Right forelimb (tissue), 1 donor: Measurements from ENCODE around the gene APOA4.
"Not testable (repeated sequence)": the region's sequence is repeated elsewhere in the genome, so short reads cannot be mapped to it uniquely, and the experiment has no call there.

Experiments used
- DNase-seq: peaks from one replicate; pipeline ENCODE4 v3.0.0-alpha.2; 2018

The APOA4 gene

DNA sequence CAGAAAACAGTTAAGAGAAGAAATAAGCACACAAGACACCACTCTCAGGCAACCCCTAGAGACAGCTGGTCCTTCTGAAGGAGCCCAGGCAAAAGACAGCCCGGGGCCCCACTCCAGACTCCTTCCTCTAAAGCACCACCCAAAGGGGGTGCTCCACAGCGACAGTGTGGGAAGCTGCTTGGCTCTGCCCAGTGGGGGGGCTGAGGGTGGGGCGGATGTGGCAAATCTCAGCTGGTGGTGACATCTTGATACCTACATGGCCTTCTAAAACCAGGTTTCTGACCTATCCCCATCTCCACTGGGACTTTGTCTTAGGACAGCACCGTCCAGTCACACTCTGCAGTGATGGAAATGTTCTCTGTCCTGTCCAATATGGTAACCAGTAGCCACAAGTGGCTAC lies 24.5 kb upstream of the APOA4 start:
- no peak for DNase-seq

DNA sequence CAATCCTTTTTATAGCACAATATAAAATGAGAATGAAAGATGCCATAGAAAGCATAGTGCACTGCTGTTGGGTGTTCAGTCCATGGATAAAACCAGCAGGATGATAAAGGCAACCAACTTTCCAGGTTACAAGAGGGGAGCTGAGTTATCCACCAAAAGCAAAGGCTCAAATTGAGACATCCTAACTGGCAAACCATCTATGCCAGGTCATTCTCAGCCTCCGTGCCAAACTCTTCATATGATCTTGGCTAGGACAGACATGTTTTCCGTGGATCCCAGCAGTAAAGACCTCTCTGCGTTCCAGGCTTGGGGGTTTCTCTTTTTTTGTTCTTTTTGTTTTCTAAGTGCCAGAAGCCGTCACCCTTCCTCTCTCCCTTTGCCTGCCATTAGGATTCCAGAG lies 21.6 kb upstream of the APOA4 start:
- DNase-seq: no peak

DNA sequence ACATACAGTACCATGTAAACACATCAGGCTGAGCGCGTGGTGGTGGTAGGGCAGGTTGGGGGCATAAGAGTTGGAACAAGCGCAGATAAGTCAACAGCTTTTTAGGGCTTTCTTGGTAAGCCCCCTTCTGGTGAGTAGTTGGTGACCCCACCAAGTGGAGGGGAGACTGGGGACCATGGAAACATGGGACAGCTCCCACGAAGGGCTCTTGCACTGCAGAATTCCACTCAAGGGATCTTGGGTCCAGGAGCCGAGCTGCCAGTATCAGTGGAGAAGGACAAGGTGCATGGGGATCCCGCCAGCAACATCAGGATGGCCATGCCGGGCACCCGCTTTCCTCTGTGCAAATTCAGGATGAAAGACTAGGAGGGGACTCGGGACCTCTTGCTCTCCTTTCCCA lies 20.6 kb upstream of the APOA4 start:
- DNase-seq: no peak

DNA sequence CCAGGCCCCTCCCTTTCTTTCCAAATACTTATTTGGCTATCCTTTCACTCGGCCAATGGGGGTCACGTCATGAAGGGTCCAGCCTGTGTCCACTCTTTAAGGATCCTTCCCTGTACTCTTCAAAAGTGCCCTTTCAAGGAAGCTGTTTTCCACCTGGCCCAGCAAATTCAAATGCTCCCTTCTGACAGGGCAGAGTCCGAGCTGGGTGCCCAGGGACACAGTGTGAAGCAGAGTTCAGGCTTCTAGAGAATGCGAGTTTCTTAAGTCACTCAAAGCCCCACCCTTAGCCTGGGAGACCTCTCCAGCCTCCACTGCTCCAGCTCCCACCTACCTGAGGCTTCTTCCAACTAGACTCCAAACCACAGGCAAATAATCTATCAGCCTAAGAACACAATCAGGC lies 19.8 kb upstream of the APOA4 start:
- no peak for DNase-seq

DNA sequence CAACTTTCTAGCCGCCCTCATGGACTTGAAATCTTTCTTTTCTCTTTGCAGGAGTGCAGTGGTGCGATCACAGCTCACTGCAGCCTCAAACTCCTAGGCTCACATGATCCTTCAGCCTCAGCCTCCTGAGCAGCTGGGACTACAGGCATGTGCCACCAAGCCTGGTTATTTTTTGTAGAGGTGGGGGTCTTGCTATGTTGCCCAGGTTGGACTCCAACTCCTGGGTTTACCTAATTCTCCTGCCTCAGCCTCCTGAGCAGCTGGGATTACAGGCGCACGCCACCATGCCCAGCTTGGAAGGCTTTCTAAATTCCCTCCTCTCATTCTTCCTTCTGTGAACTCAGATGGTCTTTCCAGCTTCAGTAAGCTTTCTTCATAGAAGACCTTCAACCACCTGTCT lies 19.0 kb upstream of the APOA4 start:
- DNase-seq: no peak

DNA sequence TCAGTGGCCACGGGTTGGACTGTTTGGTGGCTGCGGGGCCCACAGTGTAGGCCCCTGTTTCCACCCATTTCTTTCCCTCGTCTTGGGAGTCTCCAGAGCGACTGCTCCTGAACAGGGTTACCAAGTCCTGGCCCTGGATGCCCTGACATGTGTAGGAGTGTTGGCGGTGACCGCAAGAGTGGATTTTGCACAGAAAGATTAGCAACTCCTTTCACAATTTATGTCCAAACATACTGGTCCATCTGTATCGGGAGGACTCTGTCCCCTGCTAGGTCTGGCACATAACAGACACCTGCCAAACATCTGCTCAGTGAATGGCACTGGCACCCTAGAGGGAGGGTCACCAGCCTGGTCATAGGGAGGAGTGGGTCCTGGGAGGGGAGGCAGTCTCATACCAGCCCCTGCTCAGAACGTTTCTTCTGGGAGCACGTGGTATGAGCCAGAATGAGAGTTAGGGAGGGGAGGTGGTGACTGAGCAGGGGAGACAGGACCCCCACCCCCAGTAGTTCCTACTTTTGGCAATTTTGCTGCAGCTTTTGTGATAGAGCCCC lies 17.7 kb upstream of the APOA4 start:
- DNase-seq: no peak

DNA sequence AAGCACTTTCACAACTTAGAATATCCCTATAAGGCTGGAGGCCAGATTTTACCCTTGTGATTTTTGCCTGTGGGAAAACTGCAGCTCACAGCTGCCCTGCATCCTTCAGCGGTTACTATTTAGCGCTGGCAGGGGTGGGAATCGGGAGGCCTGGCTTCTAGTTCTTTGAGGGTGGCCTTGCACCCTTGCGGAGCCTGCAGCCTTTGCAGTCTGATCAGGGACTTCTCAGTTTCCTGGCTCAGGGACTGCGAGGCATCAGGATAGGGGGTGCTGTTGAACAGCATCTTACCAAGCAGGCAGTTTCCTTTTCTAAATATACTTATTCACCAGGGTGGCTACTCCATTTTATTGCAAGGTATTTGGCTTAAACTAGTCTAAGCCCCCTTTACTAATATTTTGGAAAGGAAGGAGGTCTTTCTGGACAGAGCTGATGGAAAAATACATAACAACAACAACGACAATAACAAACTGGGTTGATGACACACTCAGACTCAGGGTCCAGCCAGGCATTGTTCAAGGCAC lies 17.2 kb upstream of the APOA4 start:
- no peak for DNase-seq

DNA sequence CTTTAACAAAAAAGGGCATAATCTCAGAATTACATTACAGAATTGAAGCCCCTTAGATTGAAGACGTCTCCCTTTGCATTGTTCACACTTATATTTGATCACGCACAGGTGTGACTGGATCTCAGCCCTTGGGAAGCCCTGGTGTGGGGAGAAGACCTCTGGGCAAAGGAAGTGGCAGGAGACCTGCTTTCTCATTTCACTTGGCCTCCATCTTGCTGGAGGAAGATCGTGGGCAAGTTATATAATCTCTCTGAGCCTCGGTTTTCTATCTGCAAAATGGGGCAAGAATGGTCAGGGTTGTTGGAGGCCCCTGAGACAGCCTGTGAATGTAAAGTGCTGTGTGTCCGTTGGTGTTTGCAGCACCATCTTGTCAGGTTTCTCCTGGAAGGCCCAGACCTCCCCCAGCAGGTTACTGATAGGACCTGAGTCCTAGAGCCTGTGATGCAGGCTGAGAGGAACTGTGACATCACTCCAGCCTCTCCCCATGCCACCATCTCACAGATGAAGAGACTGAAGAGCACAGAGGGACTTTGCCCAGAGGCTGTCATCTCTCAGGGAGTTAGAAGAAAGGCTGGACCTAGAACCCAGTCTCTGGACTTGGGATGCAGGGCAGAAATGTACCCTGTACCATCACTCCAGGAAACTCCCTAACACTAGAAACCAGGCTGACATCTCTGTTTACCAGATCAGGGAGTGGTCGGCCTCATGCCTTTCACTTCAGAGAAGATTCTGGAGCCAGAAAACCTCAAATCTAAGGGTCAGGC lies 15.4 kb upstream of the APOA4 start:
- no peak for DNase-seq

DNA sequence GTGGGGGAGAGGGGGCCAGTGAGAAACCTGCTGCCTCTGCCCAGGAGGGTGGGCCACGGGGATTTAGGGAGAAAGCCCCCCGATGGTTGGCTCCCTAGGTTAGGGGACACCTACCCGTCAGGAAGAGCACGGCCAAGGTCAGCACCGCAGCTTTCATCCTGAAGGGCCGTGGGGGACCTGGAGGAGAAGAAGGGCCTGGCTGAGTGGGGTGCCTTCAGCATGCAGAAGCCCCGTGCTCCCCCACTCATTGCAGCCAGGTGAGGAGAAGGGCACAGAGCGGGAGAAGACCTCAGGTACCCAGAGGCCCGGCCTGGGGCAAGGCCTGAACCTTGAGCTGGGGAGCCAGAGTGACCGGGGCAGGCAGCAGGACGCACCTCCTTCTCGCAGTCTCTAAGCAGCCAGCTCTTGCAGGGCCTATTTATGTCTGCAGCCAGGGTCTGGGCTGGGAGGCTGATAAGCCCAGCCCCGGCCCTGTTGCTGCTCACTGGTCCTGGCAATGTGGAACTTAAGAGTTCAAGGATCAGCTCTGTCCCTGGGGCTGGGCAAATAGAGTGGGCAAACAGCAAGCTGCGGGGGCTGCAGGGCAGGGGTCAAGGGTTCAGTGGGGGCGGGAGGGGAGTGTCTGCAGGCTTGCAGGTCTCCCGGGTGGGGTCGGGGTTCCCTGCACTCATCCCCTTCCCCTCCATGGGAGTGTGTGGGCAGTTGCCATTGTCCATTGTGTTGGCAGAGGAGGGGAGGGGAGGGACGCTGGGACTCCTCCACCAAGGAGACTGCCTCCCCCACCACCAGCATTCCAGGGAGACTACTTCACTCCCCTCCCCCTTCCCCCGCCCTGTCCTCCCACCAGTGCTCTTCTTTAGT lies 14.4 kb upstream of the APOA4 start, which contains the start of gene APOA1:
TSS of gene APOA1 (minus strand) at position 392 of the 861 bp plus-strand sequence. CDS start at position 157, 235 bp downstream.
- no peak for DNase-seq

DNA sequence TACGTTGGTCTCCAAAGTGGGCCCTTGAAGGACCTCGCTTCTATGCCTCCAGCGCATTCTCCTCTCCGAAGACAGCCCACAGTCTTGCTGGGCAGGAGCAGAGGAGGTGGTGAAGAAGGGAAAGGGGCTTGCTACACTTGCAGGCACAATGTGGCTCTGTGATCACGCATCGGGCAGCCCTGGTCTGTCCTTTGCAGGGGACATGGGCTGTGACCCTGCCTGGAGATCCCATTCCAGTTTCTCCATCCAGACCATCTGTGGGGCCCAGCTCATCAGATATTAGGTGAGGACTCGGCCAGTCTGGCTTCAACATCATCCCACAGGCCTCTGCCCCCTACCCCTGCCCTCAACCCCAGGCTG lies 13.5 kb upstream of the APOA4 start:
- no peak for DNase-seq

DNA sequence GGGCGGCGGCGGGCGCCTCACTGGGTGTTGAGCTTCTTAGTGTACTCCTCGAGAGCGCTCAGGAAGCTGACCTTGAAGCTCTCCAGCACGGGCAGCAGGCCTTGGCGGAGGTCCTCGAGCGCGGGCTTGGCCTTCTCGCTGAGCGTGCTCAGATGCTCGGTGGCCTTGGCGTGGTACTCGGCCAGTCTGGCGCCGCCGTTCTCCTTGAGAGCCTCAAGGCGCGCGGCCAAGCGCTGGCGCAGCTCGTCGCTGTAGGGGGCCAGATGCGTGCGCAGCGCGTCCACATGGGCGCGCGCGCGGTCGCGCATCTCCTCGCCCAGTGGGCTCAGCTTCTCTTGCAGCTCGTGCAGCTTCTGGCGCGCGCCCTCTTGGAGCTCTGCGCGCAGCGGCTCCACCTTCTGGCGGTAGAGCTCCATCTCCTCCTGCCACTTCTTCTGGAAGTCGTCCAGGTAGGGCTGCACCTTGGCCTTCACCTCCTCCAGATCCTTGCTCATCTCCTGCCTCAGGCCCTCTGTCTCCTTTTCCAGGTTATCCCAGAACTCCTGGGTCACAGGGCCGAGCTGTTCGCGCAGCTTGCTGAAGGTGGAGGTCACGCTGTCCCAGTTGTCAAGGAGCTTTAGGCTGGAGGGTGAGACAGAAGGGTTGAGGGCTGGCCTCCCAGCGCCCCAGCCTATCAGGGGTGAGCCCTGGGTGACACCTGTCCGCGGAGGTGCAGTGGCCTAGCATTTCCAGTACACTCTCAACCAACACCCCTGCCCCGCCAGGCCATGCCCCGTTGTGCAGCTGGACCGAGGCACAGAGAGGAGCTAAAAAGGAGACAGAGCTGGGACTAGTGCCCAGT lies 12.9 kb upstream of the APOA4 start:
- DNase-seq: peak; percentile 89

DNA sequence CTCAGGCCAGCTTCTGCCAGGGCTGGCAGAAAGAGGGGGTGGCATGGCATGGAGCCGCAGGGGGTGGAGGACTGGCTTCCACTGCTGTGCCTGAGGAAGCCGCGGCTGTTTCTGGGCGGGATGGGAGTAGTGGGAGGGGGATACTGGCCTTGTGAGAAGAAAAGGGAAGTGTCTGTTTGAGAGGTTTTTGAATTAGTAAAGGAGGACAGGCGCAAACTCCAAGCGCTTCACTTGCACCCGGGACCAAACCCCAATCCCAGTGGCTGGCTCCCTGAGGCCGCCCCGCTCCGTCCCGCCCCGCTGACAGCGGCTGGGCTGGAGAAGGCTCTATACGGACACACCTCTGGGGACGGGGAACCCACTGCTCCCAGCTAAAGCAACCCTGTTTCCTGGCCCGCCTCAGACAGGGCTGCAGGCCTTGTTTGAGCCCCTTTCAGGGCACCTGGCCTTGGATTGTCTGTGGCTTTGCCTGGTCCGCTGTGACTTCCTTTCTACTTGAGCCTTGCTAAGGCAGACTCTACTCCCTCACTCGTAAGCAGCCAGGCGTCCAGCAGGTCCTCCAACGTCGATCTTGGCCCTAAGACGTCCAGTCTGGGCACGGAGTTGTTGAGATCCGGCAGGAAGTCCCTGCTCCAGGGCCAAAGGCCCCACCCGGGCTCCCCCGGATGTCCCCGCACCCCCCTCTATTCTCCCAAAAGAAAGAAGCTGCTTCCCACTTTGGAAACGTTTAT lies 12.1 kb upstream of the APOA4 start:
- DNase-seq: peak; percentile 55

DNA sequence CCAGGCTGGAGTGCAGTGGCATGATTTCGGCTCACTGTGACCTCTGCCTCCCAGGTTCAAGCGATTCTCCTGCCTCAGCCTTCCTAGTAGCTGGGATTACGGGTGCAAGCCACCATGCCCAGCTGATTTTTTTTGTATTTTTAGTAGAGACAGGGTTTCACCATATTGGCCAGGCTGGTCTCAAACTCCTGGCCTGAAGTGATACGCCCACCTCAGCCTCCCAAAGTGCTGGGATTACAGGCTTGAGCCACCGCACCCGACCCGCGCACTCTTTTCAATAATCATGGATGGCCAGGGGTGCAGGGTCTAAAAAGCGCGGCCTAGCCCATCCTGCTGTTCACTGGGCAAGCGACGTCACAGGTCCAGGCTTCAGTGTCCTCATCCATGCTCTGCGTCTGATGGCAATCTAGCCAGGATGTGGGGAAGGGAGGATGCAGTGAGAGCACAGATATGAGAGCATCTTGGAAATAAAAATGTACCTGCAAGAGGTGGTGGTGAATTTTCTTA lies 11.5 kb upstream of the APOA4 start:
- not testable (repeated sequence) for DNase-seq

DNA sequence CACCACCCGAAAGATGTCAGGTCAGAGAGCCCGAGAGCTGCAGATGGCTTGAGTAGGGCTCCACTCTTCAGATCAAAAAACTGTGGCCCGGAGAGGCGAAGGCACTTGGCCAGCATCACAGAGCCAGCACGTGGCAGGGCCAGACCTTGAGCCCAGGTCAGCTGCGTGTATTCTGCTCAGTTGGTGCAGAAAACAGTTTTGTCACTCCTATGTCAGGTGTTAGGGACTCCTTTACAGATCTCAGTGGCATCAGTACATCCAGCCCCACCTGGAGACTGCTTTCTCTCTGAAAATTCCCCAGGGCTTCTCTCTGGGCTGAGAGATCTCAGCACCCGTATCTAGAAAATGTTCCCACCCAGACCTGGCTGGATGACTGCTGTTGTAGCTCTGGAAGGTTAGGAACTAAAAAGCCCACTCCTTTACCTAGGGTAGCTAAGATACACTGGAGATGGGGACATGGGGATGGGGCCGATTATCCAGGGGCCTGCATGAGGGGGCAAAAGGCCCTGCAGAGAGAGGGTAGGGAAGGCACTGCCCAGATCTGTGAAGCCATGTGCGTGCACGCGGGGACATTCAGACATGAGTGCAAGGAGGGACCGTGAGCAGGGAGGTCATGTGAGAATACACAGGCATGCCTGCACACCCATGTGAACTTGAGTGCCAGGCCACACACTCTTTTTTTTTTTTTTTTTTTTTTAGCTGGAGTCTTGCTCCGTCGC lies 10.9 kb upstream of the APOA4 start:
- no peak for DNase-seq

DNA sequence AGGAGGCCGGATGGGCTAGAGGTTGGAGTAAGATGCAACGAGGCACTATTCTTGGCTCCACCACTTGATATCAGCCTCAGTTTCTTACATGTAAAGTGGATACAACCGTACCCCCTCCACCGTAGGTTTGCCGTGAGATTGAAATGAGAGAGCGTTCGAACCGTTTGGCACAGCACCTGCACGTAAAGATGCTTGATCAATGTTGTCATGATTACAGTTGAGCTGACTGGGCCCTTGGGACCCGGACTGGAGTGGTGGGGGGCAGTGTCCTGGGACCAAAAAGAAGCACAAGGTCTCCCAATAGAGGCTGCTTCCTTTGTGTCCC lies 10.3 kb upstream of the APOA4 start:
- no peak for DNase-seq

DNA sequence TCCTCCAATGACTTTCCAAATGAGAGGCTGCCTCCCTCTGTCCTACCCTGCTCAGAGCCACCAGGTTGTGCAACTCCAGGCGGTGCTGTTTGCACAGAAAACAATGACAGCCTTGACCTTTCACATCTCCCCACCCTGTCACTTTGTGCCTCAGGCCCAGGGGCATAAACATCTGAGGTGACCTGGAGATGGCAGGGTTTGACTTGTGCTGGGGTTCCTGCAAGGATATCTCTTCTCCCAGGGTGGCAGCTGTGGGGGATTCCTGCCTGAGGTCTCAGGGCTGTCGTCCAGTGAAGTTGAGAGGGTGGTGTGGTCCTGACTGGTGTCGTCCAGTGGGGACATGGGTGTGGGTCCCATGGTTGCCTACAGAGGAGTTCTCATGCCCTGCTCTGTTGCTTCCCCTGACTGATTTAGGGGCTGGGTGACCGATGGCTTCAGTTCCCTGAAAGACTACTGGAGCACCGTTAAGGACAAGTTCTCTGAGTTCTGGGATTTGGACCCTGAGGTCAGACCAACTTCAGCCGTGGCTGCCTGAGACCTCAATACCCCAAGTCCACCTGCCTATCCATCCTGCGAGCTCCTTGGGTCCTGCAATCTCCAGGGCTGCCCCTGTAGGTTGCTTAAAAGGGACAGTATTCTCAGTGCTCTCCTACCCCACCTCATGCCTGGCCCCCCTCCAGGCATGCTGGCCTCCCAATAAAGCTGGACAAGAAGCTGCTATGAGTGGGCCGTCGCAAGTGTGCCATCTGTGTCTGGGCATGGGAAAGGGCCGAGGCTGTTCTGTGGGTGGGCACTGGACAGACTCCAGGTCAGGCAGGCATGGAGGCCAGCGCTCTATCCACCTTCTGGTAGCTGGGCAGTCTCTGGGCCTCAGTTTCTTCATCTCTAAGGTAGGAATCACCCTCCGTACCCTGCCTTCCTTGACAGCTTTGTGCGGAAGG lies 9.5 kb upstream of the APOA4 start:
- DNase-seq: no peak

DNA sequence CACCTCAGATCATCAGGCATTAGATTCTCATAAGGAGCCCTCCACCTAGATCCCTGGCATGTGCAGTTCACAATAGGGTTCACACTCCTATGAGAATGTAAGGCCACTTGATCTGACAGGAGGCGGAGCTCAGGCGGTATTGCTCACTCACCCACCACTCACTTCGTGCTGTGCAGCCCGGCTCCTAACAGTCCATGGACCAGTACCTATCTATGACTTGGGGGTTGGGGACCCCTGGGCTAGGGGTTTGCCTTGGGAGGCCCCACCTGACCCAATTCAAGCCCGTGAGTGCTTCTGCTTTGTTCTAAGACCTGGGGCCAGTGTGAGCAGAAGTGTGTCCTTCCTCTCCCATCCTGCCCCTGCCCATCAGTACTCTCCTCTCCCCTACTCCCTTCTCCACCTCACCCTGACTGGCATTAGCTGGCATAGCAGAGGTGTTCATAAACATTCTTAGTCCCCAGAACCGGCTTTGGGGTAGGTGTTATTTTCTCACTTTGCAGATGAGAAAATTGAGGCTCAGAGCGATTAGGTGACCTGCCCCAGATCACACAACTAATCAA lies 8.8 kb upstream of the APOA4 start:
- DNase-seq: no peak

DNA sequence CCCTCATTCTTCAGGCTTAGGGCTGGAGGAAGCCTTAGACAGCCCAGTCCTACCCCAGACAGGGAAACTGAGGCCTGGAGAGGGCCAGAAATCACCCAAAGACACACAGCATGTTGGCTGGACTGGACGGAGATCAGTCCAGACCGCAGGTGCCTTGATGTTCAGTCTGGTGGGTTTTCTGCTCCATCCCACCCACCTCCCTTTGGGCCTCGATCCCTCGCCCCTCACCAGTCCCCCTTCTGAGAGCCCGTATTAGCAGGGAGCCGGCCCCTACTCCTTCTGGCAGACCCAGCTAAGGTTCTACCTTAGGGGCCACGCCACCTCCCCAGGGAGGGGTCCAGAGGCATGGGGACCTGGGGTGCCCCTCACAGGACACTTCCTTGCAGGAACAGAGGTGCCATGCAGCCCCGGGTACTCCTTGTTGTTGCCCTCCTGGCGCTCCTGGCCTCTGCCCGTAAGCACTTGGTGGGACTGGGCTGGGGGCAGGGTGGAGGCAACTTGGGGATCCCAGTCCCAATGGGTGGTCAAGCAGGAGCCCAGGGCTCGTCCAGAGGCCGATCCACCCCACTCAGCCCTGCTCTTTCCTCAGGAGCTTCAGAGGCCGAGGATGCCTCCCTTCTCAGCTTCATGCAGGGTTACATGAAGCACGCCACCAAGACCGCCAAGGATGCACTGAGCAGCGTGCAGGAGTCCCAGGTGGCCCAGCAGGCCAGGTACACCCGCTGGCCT lies 7.2 kb upstream of the APOA4 start:
- DNase-seq: no peak
